ENCODE measurements around the gene DCC.

DNA sequence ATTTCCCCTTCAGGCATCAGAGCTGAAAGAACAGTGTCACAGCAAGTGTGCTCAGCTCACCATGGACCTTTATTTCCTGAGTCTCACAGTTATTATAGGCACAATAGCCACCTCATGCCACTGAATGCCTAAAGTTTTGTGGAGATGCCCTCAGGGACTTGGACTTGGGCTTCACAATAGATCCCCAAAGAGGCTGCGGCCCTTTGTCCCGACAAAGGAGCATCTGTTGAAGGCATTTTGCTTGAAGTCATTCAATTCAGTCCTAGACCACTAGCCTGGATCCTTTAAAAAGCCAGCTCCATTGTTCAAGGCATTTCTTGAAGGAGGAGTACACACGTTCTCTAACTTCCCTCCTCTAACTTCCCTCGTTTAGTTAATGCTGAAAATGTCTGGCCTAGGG is 125.4 kb downstream of the DCC start:
- TF ChIP-seq, protein P1, sequence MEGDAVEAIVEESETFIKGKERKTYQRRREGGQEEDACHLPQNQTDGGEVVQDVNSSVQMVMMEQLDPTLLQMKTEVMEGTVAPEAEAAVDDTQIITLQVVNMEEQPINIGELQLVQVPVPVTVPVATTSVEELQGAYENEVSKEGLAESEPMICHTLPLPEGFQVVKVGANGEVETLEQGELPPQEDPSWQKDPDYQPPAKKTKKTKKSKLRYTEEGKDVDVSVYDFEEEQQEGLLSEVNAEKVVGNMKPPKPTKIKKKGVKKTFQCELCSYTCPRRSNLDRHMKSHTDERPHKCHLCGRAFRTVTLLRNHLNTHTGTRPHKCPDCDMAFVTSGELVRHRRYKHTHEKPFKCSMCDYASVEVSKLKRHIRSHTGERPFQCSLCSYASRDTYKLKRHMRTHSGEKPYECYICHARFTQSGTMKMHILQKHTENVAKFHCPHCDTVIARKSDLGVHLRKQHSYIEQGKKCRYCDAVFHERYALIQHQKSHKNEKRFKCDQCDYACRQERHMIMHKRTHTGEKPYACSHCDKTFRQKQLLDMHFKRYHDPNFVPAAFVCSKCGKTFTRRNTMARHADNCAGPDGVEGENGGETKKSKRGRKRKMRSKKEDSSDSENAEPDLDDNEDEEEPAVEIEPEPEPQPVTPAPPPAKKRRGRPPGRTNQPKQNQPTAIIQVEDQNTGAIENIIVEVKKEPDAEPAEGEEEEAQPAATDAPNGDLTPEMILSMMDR (IDR thresholded peaks at IDR 0.05), result no peak
- TF ChIP-seq POLR2A (IDR thresholded peaks at IDR 0.05), result no peak

Measured in tibial nerve (tissue), 3 donors.